ENCODE measurements around the gene P3H1.
A peak's percentile ranks its signal among the peaks of the same experiment; 100 is the strongest.

Gene P3H1

GRCh38 chr1:42773420-42773819 lies 6.6 kb upstream of the P3H1 start:
- TF ChIP-seq CTCF (IDR thresholded peaks at IDR 0.05), result no peak
- H3K36me3 ChIP-seq, result peaks cover 57% of the 10 kb centered on the region
- peaks cover 0 to under 1% of the 10 kb centered on the region in 2 experiments for H3K4me1 ChIP-seq (ENCODE audit: control insufficient read depth in 1 of 2, insufficient read depth in 1 of 2, low read depth in 1 of 2, low read length in 1 of 2)
- no peak overlapping the region for H3K4me3 ChIP-seq (ENCODE audit: low read depth in 1 of 2, low read length in 1 of 2)
- H3K9me3 ChIP-seq, result no peaks in the 10 kb centered on the region
- H3K27me3 ChIP-seq, result no peaks in the 10 kb centered on the region
- H3K27ac ChIP-seq, result no peak overlapping the region

DNA sequence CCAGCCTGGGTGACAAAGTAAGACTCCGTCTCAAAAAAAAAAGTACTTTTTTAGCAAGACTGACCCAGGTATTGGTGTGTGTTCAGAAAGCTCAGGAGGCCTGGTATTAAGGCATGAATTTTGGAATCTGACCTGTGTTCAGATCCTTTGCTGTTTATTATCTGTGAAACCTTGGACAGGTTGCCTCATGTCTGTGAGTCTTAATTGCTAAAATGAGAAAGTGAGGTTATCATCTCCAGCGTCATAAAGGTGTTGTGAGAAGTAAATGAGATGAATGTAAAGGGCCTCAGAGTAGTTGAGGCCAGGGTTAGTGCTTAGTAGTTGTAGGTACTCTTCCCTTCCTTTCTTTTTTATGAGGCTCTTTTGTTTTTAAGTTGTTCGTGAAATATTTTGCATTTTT lies 3.0 kb upstream of the P3H1 start:
- Histone ChIP-seq H3K27me3 (no peaks in the 10 kb centered on the region), H3K4me3 (ENCODE audit: low read depth in 1 of 2, low read length in 1 of 2) (no peak overlapping the region), H3K4me1 (ENCODE audit: control insufficient read depth in 1 of 2, insufficient read depth in 1 of 2, low read depth in 1 of 2, low read length in 1 of 2) (peaks cover 27 to 31% of the 10 kb centered on the region in 2 experiments), H3K9me3 (no peaks in the 10 kb centered on the region), H3K36me3 (peaks cover 21% of the 10 kb centered on the region), H3K27ac (no peak overlapping the region)
- no peak for TF ChIP-seq CTCF (IDR thresholded peaks at IDR 0.05)

DNA sequence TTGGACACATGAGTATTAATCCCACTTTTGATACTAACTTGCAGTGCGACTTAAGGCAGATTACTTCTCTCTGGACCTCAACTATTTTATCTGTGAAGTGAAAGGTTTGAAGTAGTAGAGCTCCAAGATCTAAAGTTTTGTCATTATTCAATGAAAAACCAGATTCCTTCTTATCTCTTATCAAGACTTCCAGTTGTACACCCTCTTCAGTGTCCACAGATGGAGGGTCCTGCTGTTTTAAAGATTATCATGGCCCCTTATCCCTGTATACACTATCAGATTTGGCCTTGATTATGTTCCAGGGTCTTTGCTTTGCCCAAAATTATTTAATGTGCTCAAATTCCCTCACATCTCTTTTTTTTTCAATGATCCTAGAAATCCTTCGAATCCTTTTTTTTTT lies 1.3 kb upstream of the P3H1 start:
- H3K36me3 ChIP-seq, result peaks cover 5% of the 10 kb centered on the region
- peaks cover 27 to 33% of the 10 kb centered on the region in 2 experiments for H3K4me1 ChIP-seq (ENCODE audit: control insufficient read depth in 1 of 2, insufficient read depth in 1 of 2, low read depth in 1 of 2, low read length in 1 of 2)
- no peak for TF ChIP-seq CTCF (IDR thresholded peaks at IDR 0.05)
- no peak overlapping the region for H3K27ac ChIP-seq
- no peaks in the 10 kb centered on the region for H3K9me3 ChIP-seq
- no peaks in the 10 kb centered on the region for H3K27me3 ChIP-seq
- peak overlapping the region in 1 of 2 experiments; percentile 83 for H3K4me3 ChIP-seq (ENCODE audit: low read depth in 1 of 2, low read length in 1 of 2)

DNA sequence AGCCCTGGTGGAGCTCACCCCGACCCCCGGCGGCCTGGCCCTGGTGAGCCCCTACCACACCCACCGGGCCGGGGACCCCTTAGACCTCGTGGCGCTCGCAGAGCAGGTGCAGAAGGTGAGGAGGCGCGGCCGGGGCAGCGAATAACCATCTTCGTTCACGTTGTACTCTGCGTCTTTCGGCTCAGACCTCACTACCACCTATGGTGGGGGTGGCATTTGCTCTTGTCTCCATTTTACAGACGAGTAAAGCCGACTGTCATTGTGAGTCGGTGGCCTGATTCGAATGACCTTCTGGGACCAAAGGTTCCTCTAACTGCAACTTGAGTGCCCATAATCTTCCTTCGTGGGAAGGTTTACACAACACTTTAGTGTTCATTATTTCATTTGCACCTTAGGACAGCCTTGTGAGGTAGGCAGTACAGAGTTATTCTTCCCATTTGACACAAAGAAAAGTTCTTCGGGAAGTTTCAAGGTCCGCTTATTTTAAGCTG lies 727 bp upstream of the P3H1 start:
- Histone ChIP-seq H3K27me3 (no peaks in the 10 kb centered on the region), H3K4me1 (ENCODE audit: control insufficient read depth in 1 of 2, insufficient read depth in 1 of 2, low read depth in 1 of 2, low read length in 1 of 2) (peaks cover 27 to 33% of the 10 kb centered on the region in 2 experiments), H3K4me3 (ENCODE audit: low read depth in 1 of 2, low read length in 1 of 2) (peak overlapping the region; percentile 80 to 83), H3K27ac (peak overlapping the region; percentile 81), H3K36me3 (peaks cover 5% of the 10 kb centered on the region), H3K9me3 (no peaks in the 10 kb centered on the region)
- no peak for TF ChIP-seq CTCF (IDR thresholded peaks at IDR 0.05)

DNA sequence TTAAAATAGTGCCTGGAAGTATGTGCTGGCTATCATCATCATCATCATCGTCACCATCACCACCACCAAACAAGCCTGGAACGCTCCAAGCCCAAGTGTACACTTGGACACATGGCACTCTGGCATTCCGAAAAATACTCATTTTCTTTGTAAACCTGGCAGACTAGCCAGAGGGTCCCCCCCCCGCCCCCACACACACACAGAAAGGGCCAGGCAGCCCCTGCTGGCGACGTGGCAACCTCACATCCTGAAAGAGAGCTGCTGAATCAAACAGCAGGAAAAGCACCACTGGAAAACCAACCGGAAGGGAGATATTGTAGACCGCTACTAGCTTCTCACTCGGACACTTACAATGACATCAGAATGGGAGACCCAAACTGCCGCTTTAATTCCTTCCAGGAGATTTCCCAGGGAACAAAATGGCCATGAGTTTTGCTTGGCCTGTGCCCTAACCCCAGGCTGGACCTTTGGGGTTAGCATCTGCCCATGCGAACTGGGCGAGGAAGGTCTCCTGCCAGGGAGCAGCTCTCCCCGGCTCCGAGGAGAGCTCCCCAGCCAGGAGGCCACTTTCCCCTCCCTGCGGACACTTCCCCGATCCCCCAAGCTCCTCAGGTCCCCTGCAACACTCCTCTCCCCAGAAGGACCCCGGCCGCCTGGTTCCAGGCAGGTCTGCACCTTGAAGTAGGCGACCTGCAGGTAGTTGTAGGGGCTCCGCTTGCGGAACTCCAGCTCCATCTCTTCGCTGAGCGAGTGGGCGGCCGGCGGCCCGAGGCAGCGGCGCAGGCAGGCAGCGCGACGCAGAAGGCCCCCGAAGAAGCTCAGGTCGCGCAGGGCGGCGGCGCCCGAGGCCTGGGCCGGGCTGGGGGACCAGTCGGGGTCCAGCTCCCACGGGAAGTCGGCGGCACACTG lies 742 bp downstream of the P3H1 start:
- Histone ChIP-seq H3K4me3 (ENCODE audit: low read depth in 1 of 2, low read length in 1 of 2) (peak overlapping the region; percentile 80 to 83), H3K27ac (peak overlapping the region; percentile 81), H3K9me3 (no peaks in the 10 kb centered on the region), H3K36me3 (peaks cover 5% of the 10 kb centered on the region), H3K4me1 (ENCODE audit: control insufficient read depth in 1 of 2, insufficient read depth in 1 of 2, low read depth in 1 of 2, low read length in 1 of 2) (peaks cover 27 to 33% of the 10 kb centered on the region in 2 experiments), H3K27me3 (no peaks in the 10 kb centered on the region)
- peak; percentile 40 for TF ChIP-seq CTCF (IDR thresholded peaks at IDR 0.05)

Measured in neutrophil (primary cell).